PC-3 (cell line): ENCODE data around the gene ANKS1B. TPM values are rescaled to one million over a fixed set of nuclear protein-coding genes. Genes with fewer than 3 reads are reported as not detected.

Experiments
- ATAC-seq: fragments of 200-7000 bp; cut with Tn5 transposase; 2 replicates; pipeline ENCODE4 v1.9.1; 2020; ENCODE audit warnings: mild to moderate bottlenecking, moderate library complexity
- BruUV-seq: library from RNA; stranded (reverse); fragments of 400-500 nt; replicated peaks from 2 replicates; lab custom pipeline; 2021; lab: Mats Ljungman, UMichigan
- CTCF ChIA-PET: fragments of 300-600 bp; sonication (Branson Sonifier 250); formaldehyde crosslinking; loops from one replicate; lab custom pipeline; 2022; ENCODE audit warnings: antibody characterized with exemption; lab: Charles Lee
- POLR2A ChIA-PET: fragments of 300-600 bp; sonication (Branson Sonifier 250); formaldehyde crosslinking; loops from one replicate; lab custom pipeline; 2022; ENCODE audit warnings: antibody characterized with exemption; ENCODE audit not compliant: unreplicated experiment; lab: Charles Lee
- DNase-seq: peaks from one replicate; pipeline ENCODE4 v3.0.0-alpha.2; 2015
- H2AFZ ChIP-seq: fragments of 300-600 bp; sonication (generic); 2 replicates; pipeline ENCODE4 v1.6.0; 2016; ENCODE audit warnings: antibody characterized with exemption, low read length
- H3F3A ChIP-seq: fragments of 300-600 bp; sonication (generic); one replicate; pipeline ENCODE4 v1.6.0; 2017; ENCODE audit warnings: antibody characterized with exemption, low read length, control low read depth, mild to moderate bottlenecking; ENCODE audit not compliant: unreplicated experiment
- H3K27ac ChIP-seq: fragments of 300-600 bp; sonication (generic); 2 replicates; pipeline ENCODE4 v1.5.1; 2016; ENCODE audit warnings: mild to moderate bottlenecking, low read length
- H3K27me3 ChIP-seq: fragments of 300-600 bp; sonication (generic); 2 replicates; pipeline ENCODE4 v1.6.1; 2016; ENCODE audit warnings: low read length, mixed read lengths
- H3K36me3 ChIP-seq: fragments of 300-600 bp; sonication (generic); 2 replicates; pipeline ENCODE4 v1.6.1; 2016; ENCODE audit warnings: low read depth, mixed run types, low read length, mixed read lengths
- H3K4me1 ChIP-seq: fragments of 300-600 bp; sonication (generic); 2 replicates; pipeline ENCODE4 v1.5.1; 2016; ENCODE audit warnings: low read length; ENCODE audit not compliant: insufficient read depth
- H3K4me2 ChIP-seq: fragments of 300-600 bp; sonication (generic); 2 replicates; pipeline ENCODE4 v1.6.0; 2016; ENCODE audit warnings: low read length
- H3K4me3 ChIP-seq: fragments of 300-600 bp; sonication (generic); 2 replicates; pipeline ENCODE4 v1.5.1; 2016; ENCODE audit warnings: mild to moderate bottlenecking, low read length, mixed read lengths
- H3K79me2 ChIP-seq: fragments of 300-600 bp; sonication (generic); 2 replicates; pipeline ENCODE4 v1.6.1; 2017; ENCODE audit warnings: low read length, mixed read lengths
- H3K9ac ChIP-seq: fragments of 300-600 bp; sonication (generic); 2 replicates; pipeline ENCODE4 v1.6.0; 2016; ENCODE audit warnings: mild to moderate bottlenecking, low read length
- H3K9me2 ChIP-seq: fragments of 300-600 bp; sonication (generic); replicated peaks from 2 replicates; pipeline ENCODE4 v1.6.1; 2016; ENCODE audit warnings: mixed run types, low read length, mixed read lengths
- H3K9me3 ChIP-seq: fragments of 300-600 bp; sonication (generic); 2 replicates; pipeline ENCODE4 v1.6.1; 2016; ENCODE audit warnings: low read length, mixed read lengths
- H4K20me1 ChIP-seq: fragments of 300-600 bp; sonication (generic); 2 replicates; pipeline ENCODE4 v1.6.1; 2016; ENCODE audit warnings: low read length, mixed read lengths
- CTCF ChIP-seq: fragments of 300-600 bp; sonication (generic); conservative IDR thresholded peaks from 2 replicates; pipeline ENCODE4 v1.5.1; 2017; ENCODE audit warnings: antibody characterized with exemption, low read depth, mild to moderate bottlenecking, low read length
- EZH2 ChIP-seq: fragments of 300-600 bp; sonication (generic); IDR thresholded peaks from one replicate; pipeline ENCODE4 v1.6.1; 2017; ENCODE audit warnings: antibody characterized with exemption, mild to moderate bottlenecking, low read length; ENCODE audit not compliant: unreplicated experiment
- EZH2phosphoT487 ChIP-seq: fragments of 300-600 bp; sonication (generic); IDR thresholded peaks from 2 replicates; pipeline ENCODE4 v1.6.1; 2018; ENCODE audit warnings: mild to moderate bottlenecking, antibody characterized with exemption, low read length, borderline replicate concordance
- intact Hi-C: fragments of 100-400 bp; cut with micrococcal nuclease; formaldehyde crosslinking; loops from 2 replicates; pipeline ENCODE4 v1.9.0; 2023
- total RNA-seq: library from RNA; depleted of rRNA; stranded (reverse); fragments of >200 nt; gene quantifications from 2 replicates; pipeline ENCODE4 v1.2.3, GENCODE V29; 2014

Gene ANKS1B
- total RNA-seq, 1 experiment from 2014 or later, result 0.07 TPM

- no peak overlapping the region for H3K9ac ChIP-seq
- no peaks in the 10 kb centered on the region for H3K79me2 ChIP-seq
- peaks cover 16% of the 10 kb centered on the region for H3K4me1 ChIP-seq
- ChIA-PET POLR2A (no interaction called here), CTCF (interaction anchor here (1.0 kb wide), 1 partner anchor 38 kb away, joined by 3 read pairs; no protein-coding TSS in a partner anchor)
- H3K9me2 ChIP-seq, result no peaks in the 10 kb centered on the region
- H3K9me3 ChIP-seq, result no peaks in the 10 kb centered on the region
- H4K20me1 ChIP-seq, result no peaks in the 10 kb centered on the region
- BruUV-seq, result no TSS peak
- TF ChIP-seq EZH2phosphoT487 (no peak), EZH2 (no peak), CTCF (no peak)
- intact Hi-C loops, result loop anchor here (1.0 kb wide), 2 partner anchors 381 to 725 kb away; no protein-coding TSS in a partner anchor
- H3K4me2 ChIP-seq, result no peak overlapping the region
- no peak for ATAC-seq
- no peaks in the 10 kb centered on the region for H3K36me3 ChIP-seq
- no peak overlapping the region for H2AFZ ChIP-seq
- H3K4me3 ChIP-seq, result no peak overlapping the region
- no peaks in the 10 kb centered on the region for H3K27me3 ChIP-seq
- H3F3A ChIP-seq, result no peaks in the 10 kb centered on the region
- no peak overlapping the region for H3K27ac ChIP-seq
- no peak for DNase-seq
Measured at GRCh38 chr12:99768758-99769157, 216.0 kb downstream of the ANKS1B start.

DNA sequence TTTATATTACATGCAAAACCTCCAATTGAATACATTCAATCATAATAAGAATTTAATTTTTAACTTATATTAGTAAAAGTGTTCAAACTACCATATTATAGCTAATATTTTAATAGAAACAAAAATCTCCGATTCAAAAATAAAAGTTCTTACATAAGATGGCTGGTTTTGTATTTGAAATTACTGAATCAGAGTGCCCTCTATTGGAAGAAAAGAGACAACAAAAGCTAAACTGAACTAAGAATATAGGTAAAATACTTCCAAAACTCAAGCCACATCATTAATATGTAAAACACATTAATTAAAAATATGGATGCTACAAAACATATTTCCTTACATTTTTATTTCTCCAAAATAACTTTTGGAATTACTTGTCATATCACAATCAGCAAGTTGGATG is 216.9 kb downstream of the ANKS1B start:
- DNase-seq (peak; percentile 53), ATAC-seq (no peak)
- Histone ChIP-seq H2AFZ (no peak overlapping the region), H3K4me1 (peaks cover 16% of the 10 kb centered on the region), H3K27ac (no peak overlapping the region), H3K9me2 (no peaks in the 10 kb centered on the region), H3K9ac (no peak overlapping the region), H3K79me2 (no peaks in the 10 kb centered on the region), H3F3A (no peaks in the 10 kb centered on the region), H3K4me3 (no peak overlapping the region), H3K9me3 (no peaks in the 10 kb centered on the region), H3K4me2 (0 out of 2 replicates have a peak overlapping the region, but pooled peaks have one; percentile 5), H4K20me1 (no peaks in the 10 kb centered on the region), H3K36me3 (no peaks in the 10 kb centered on the region), H3K27me3 (no peaks in the 10 kb centered on the region)
- POLR2A ChIA-PET, result interaction anchor here (0.6 kb wide), 1 partner anchor 116 kb away, joined by 3 read pairs; no protein-coding TSS in a partner anchor
- no TSS peak for BruUV-seq
- TF ChIP-seq CTCF (peak; percentile 72), EZH2 (no peak), EZH2phosphoT487 (no peak)
- intact Hi-C loops, result loop anchor here (1.0 to 2.0 kb wide), 3 partner anchors 109 to 725 kb away; no protein-coding TSS in a partner anchor
- CTCF ChIA-PET, result interaction anchor here (0.5 to 1.1 kb wide), 6 partner anchors 35 to 724 kb away, joined by 3 to 5 read pairs (median 4); no protein-coding TSS in a partner anchor

- Histone ChIP-seq H3K9me2 (no peaks in the 10 kb centered on the region), H3K27me3 (no peaks in the 10 kb centered on the region), H3K36me3 (no peaks in the 10 kb centered on the region), H3K79me2 (no peaks in the 10 kb centered on the region), H3K4me3 (no peak overlapping the region), H2AFZ (no peak overlapping the region), H3K9ac (no peak overlapping the region), H3K4me1 (peaks cover 16% of the 10 kb centered on the region), H3K9me3 (no peaks in the 10 kb centered on the region), H3K4me2 (peak overlapping the region; percentile 28; the same call in 1 of the 2 replicates), H4K20me1 (no peaks in the 10 kb centered on the region), H3F3A (no peaks in the 10 kb centered on the region), H3K27ac (no peak overlapping the region)
- DNase-seq (peak; percentile 80), ATAC-seq (peak; percentile 54)
- BruUV-seq, result no TSS peak
- POLR2A ChIA-PET, result interaction anchor here (0.6 kb wide), 1 partner anchor 501 kb away, joined by 3 read pairs; the partner anchor contains the start of genes DEPDC4 and SCYL2
- TF ChIP-seq EZH2, result no peak
- no peak for TF ChIP-seq CTCF
- no peak for TF ChIP-seq EZH2phosphoT487
- intact Hi-C loops, result loop anchor here (2.0 kb wide), 1 partner anchor 108 kb away; no protein-coding TSS in a partner anchor
- CTCF ChIA-PET, result no interaction called here
Measured at GRCh38 chr12:99766408-99766807, 218.3 kb downstream of the ANKS1B start.
